ENCODE measurements around the gene AAMDC.
"Not testable (repeated sequence)": the region's sequence is repeated elsewhere in the genome, so short reads cannot be mapped to it uniquely, and the experiment has no call there.

The AAMDC gene

DNA sequence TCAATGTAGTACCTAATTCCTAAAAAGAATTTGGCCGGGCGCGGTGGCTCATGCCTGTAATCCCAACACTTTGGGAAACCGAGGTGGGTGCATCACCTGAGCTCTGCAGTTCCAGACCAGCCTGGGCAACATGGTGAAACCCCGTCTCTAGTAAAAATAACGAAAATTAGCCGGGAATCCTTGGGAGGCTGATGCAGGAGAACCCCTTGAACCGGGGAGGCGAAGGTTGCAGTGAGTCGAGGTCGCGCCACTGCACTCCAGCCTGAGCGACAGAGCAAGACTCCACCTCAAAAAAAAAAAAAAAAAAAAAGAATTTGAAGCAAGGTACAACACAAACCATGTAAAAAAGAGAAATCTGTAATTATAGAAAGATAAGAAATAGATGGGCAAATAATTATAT lies 1.2 kb downstream of the AAMDC start:
- not testable (repeated sequence) for H3K9ac ChIP-seq (ENCODE audit: low read length); H3K36me3 ChIP-seq (ENCODE audit: insufficient read depth, low read length); H3K9me3 ChIP-seq (ENCODE audit: low read length); H3K27me3 ChIP-seq (ENCODE audit: control insufficient read depth in 1 of 2, insufficient read depth in 2 of 2, low read length in 2 of 2)
- H3K4me3 ChIP-seq (ENCODE audit: low read depth in 1 of 2, low read length in 2 of 2) = peak overlapping the region in 1 of 2 donors; percentile 97
- peaks cover 17% of the 10 kb centered on the region for H3K4me1 ChIP-seq (ENCODE audit: insufficient read depth, low read length)
- peak overlapping the region; percentile 93 for H3K27ac ChIP-seq (ENCODE audit: low read depth, low read length)

GRCh38 chr11:77823775-77824174 lies 2.8 kb downstream of the AAMDC start:
- H3K4me3 ChIP-seq (ENCODE audit: low read depth in 1 of 2, low read length in 2 of 2) = no peak overlapping the region
- H3K36me3 ChIP-seq (ENCODE audit: insufficient read depth, low read length) = no peaks in the 10 kb centered on the region
- H3K27ac ChIP-seq (ENCODE audit: low read depth, low read length) = no peak overlapping the region
- H3K27me3 ChIP-seq (ENCODE audit: control insufficient read depth in 1 of 2, insufficient read depth in 2 of 2, low read length in 2 of 2) = no peaks in the 10 kb centered on the region
- peaks cover 15% of the 10 kb centered on the region for H3K4me1 ChIP-seq (ENCODE audit: insufficient read depth, low read length)
- H3K9me3 ChIP-seq (ENCODE audit: low read length) = no peaks in the 10 kb centered on the region
- H3K9ac ChIP-seq (ENCODE audit: low read length) = no peak overlapping the region

DNA sequence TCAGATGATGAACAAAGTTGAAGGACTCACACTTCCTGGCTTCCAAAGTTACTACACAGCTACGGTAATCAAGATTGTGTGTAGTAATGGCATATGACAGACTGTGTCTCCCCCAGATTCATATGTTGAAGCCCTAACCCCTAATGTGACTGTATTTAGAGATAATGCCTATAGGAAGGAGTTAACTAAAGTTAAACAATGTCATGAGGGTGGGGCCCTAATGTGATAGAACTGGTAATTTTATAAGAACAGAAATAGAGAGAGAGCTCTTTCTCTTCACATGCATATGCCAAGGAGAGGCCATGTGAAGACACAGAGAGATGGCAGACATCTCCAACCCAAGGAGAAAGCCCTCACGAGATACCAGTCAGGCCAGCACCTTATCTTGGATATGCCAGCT lies 8.0 kb downstream of the AAMDC start:
- H3K36me3 ChIP-seq (ENCODE audit: insufficient read depth, low read length) = no peaks in the 10 kb centered on the region
- peaks cover 7% of the 10 kb centered on the region for H3K4me1 ChIP-seq (ENCODE audit: insufficient read depth, low read length)
- H3K4me3 ChIP-seq (ENCODE audit: low read depth in 1 of 2, low read length in 2 of 2) = no peak overlapping the region
- H3K27me3 ChIP-seq (ENCODE audit: control insufficient read depth in 1 of 2, insufficient read depth in 2 of 2, low read length in 2 of 2) = no peaks in the 10 kb centered on the region
- no peak overlapping the region for H3K9ac ChIP-seq (ENCODE audit: low read length)
- H3K9me3 ChIP-seq (ENCODE audit: low read length) = no peaks in the 10 kb centered on the region
- no peak overlapping the region for H3K27ac ChIP-seq (ENCODE audit: low read depth, low read length)

DNA sequence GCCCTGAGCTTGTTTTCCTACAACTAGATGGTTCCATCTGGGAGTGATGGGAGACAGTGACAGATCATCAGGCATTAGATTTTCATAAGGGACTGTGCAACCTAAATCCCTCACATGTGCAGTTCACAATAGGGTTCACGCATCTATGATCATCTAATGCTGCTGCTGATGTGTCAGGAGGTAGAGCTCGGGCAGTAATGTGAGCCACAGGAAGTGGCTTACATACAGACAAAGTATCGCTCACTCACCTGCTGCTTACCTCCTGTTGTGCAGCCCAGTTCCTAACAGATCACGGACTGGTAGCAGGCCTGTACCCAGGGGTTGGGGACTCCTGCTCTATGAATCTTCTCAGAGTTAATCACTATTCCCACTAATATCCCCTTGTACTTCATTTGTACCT lies 12.4 kb downstream of the AAMDC start:
- H3K4me1 ChIP-seq (ENCODE audit: insufficient read depth, low read length) = no peaks in the 10 kb centered on the region
- H3K9ac ChIP-seq (ENCODE audit: low read length) = no peak overlapping the region
- H3K36me3 ChIP-seq (ENCODE audit: insufficient read depth, low read length) = no peaks in the 10 kb centered on the region
- no peaks in the 10 kb centered on the region for H3K9me3 ChIP-seq (ENCODE audit: low read length)
- no peaks in the 10 kb centered on the region for H3K27me3 ChIP-seq (ENCODE audit: control insufficient read depth in 1 of 2, insufficient read depth in 2 of 2, low read length in 2 of 2)
- no peak overlapping the region for H3K4me3 ChIP-seq (ENCODE audit: low read depth in 1 of 2, low read length in 2 of 2)
- no peak overlapping the region for H3K27ac ChIP-seq (ENCODE audit: low read depth, low read length)

DNA sequence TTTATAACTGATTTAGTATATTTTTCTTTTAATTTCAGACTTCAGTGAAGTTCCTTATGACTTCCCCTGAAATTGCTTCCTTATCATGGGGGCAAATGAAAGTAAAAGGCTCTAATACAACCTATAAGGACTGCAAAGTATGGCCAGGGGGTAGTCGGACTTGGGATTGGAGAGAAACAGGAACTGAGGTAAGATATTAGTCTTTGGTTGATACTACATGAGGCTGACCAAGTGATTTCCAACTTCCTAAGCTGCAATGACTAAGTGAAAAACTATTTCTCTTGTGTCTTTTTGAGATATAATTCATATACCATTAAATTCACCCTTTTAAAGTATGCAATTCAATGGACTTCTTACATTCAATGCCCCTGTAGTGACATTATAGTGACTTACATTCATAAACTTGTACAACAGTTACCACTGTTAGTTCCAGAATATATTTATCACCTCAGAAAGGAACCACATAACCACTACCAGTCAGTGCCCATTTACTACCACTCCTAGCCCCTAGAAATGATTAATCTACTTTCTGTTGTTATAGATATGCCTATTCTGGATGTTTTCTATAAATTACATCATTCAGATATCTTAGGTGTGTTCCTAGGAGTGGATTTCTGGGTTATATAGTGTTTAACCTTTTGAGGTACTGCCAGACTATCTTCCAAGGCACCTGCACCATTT lies 21.6 kb downstream of the AAMDC start:
- Histone ChIP-seq H3K36me3 (ENCODE audit: insufficient read depth, low read length) (peaks cover 24% of the 10 kb centered on the region), H3K9ac (ENCODE audit: low read length) (no peak overlapping the region), H3K4me1 (ENCODE audit: insufficient read depth, low read length) (no peaks in the 10 kb centered on the region), H3K27ac (ENCODE audit: low read depth, low read length) (no peak overlapping the region), H3K27me3 (ENCODE audit: control insufficient read depth in 1 of 2, insufficient read depth in 2 of 2, low read length in 2 of 2) (no peaks in the 10 kb centered on the region), H3K9me3 (ENCODE audit: low read length) (no peaks in the 10 kb centered on the region), H3K4me3 (ENCODE audit: low read depth in 1 of 2, low read length in 2 of 2) (no peak overlapping the region)

GRCh38 chr11:77843700-77844099 lies 22.8 kb downstream of the AAMDC start:
- H3K27me3 ChIP-seq (ENCODE audit: control insufficient read depth in 1 of 2, insufficient read depth in 2 of 2, low read length in 2 of 2); H3K4me1 ChIP-seq (ENCODE audit: insufficient read depth, low read length); H3K9ac ChIP-seq (ENCODE audit: low read length); H3K9me3 ChIP-seq (ENCODE audit: low read length); H3K27ac ChIP-seq (ENCODE audit: low read depth, low read length); H3K4me3 ChIP-seq (ENCODE audit: low read depth in 1 of 2, low read length in 2 of 2): not testable (repeated sequence)
- peaks cover 29% of the 10 kb centered on the region for H3K36me3 ChIP-seq (ENCODE audit: insufficient read depth, low read length)

DNA sequence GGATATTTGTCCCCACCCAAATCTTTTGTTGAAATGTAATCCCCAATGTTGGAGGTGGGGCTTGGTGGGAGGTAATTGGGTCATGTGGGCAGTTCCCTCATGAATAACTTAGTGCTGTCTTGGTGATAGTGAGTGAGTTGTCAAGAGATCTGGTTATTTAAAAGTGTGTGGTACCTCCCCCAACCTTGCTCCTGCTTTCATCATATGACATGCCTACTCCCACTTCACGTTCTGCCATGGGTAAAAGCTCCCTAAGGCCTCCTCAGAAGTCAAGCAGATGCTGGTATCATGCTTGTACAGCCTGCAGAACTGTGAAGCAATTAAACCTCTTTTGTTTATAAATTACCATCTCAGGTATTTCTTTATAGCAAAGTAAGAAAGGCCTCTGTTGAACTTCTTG lies 30.6 kb downstream of the AAMDC start:
- H3K9ac ChIP-seq (ENCODE audit: low read length) = no peak overlapping the region
- H3K4me3 ChIP-seq (ENCODE audit: low read depth in 1 of 2, low read length in 2 of 2) = no peak overlapping the region
- peaks cover 25% of the 10 kb centered on the region for H3K36me3 ChIP-seq (ENCODE audit: insufficient read depth, low read length)
- no peaks in the 10 kb centered on the region for H3K9me3 ChIP-seq (ENCODE audit: low read length)
- H3K27ac ChIP-seq (ENCODE audit: low read depth, low read length) = no peak overlapping the region
- H3K4me1 ChIP-seq (ENCODE audit: insufficient read depth, low read length) = no peaks in the 10 kb centered on the region
- H3K27me3 ChIP-seq (ENCODE audit: control insufficient read depth in 1 of 2, insufficient read depth in 2 of 2, low read length in 2 of 2) = no peaks in the 10 kb centered on the region

DNA sequence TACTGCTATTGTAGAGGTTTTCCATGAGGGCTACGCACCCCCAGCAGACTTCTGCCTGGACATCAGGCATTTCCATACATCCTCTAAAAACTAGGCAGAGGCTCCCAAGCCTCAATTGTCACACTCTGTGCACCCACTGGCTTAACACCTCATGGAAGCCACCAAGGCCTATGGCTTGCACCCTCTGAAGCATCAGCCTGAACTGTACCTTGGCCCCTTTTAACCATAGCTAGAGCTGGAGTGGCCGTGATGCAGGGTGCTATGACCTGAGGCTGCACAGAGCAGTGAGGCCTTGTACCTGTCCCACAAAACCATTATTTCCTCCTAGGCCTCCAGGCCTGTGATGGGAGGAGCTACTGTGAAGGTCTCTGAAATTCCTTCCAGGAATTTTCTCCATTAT lies 33.9 kb downstream of the AAMDC start:
- peaks cover 20% of the 10 kb centered on the region for H3K36me3 ChIP-seq (ENCODE audit: insufficient read depth, low read length)

DNA sequence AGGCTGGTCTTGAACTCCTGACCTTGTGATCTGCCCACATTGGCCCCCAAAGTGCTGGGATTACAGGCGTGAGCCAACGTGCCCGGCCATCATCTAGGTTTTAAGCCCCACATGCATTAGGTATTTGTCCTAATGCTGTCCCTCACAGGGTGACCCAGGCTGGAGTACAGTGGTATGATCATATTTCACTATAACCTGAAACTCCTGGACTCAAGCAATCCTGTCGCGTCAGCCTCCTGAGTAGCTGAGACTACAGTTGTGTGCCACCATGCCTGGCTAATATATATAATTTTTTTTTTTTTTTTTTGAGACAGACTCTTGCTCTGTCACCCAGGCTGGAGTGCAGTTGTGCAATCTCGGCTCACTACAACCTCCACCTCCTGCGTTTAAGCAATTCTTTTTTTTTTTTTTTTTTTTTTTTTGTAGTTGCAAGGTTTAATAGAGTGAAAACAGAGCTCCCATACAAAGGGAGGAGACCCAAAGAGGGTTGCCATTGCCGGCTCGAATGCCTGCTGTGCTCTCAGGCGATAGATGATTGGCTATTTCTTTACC lies 37.0 kb downstream of the AAMDC start:
- not testable (repeated sequence) for H3K9me3 ChIP-seq (ENCODE audit: low read length); H3K4me1 ChIP-seq (ENCODE audit: insufficient read depth, low read length); H3K9ac ChIP-seq (ENCODE audit: low read length); H3K27ac ChIP-seq (ENCODE audit: low read depth, low read length); H3K27me3 ChIP-seq (ENCODE audit: control insufficient read depth in 1 of 2, insufficient read depth in 2 of 2, low read length in 2 of 2); H3K4me3 ChIP-seq (ENCODE audit: low read depth in 1 of 2, low read length in 2 of 2)
- peaks cover 16% of the 10 kb centered on the region for H3K36me3 ChIP-seq (ENCODE audit: insufficient read depth, low read length)

More for the DNA sequence above, 33.9 kb downstream of the AAMDC start:
- no peak overlapping the region for H3K27ac ChIP-seq (ENCODE audit: low read depth, low read length)
- H3K9ac ChIP-seq (ENCODE audit: low read length) = no peak overlapping the region
- no peaks in the 10 kb centered on the region for H3K4me1 ChIP-seq (ENCODE audit: insufficient read depth, low read length)
- H3K27me3 ChIP-seq (ENCODE audit: control insufficient read depth in 1 of 2, insufficient read depth in 2 of 2, low read length in 2 of 2) = no peaks in the 10 kb centered on the region
- H3K9me3 ChIP-seq (ENCODE audit: low read length) = no peaks in the 10 kb centered on the region
- no peak overlapping the region for H3K4me3 ChIP-seq (ENCODE audit: low read depth in 1 of 2, low read length in 2 of 2)

GRCh38 chr11:77861444-77861843 lies 40.5 kb downstream of the AAMDC start:
- H3K27me3 ChIP-seq (ENCODE audit: control insufficient read depth in 1 of 2, insufficient read depth in 2 of 2, low read length in 2 of 2); H3K9me3 ChIP-seq (ENCODE audit: low read length); H3K9ac ChIP-seq (ENCODE audit: low read length); H3K4me1 ChIP-seq (ENCODE audit: insufficient read depth, low read length); H3K27ac ChIP-seq (ENCODE audit: low read depth, low read length); H3K36me3 ChIP-seq (ENCODE audit: insufficient read depth, low read length); H3K4me3 ChIP-seq (ENCODE audit: low read depth in 1 of 2, low read length in 2 of 2): not testable (repeated sequence)

DNA sequence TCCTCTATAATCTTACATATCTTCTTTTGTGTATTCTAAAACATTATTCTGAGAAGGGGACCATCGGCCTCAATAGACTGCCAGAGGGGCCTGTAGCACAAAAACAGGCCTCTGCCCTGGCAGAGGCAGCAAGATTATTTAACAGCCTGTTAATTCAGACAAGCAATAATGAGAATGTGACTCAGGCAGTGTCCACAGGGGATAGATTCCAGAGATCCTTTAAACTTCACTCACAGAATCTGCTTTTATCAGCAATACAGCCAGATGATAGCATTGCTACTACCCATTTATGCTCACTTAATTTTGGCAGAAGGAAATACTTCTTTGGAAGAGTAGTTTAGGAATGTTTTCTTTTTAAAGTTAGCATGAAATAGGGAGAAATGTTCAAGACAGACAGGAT lies 44.9 kb downstream of the AAMDC start:
- Histone ChIP-seq H3K27ac (ENCODE audit: low read depth, low read length) (no peak overlapping the region), H3K9me3 (ENCODE audit: low read length) (no peaks in the 10 kb centered on the region), H3K27me3 (ENCODE audit: control insufficient read depth in 1 of 2, insufficient read depth in 2 of 2, low read length in 2 of 2) (no peaks in the 10 kb centered on the region), H3K4me3 (ENCODE audit: low read depth in 1 of 2, low read length in 2 of 2) (no peak overlapping the region), H3K36me3 (ENCODE audit: insufficient read depth, low read length) (peaks cover 8% of the 10 kb centered on the region), H3K4me1 (ENCODE audit: insufficient read depth, low read length) (no peaks in the 10 kb centered on the region), H3K9ac (ENCODE audit: low read length) (no peak overlapping the region)

DNA sequence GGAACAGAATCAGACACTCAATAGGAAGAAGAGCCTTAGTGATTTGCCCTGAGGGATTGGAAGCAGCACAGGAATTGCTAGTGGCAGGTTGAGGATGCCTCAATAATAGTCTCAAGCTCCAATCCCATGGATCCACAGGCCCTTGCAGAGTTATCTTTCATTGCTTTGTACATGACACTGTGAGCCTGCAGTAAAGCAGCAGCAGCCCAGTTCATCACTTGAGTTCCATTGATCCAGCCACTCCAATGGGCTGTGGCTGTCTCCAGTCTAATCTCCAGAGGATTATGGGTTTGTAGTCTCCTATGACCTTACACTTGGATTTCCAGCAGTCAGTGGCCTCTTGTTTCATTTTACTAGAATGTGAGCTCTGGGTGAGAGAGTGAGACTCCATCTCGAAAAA lies 45.4 kb downstream of the AAMDC start:
- Histone ChIP-seq H3K27me3 (ENCODE audit: control insufficient read depth in 1 of 2, insufficient read depth in 2 of 2, low read length in 2 of 2) (no peaks in the 10 kb centered on the region), H3K27ac (ENCODE audit: low read depth, low read length) (no peak overlapping the region), H3K9me3 (ENCODE audit: low read length) (no peaks in the 10 kb centered on the region), H3K36me3 (ENCODE audit: insufficient read depth, low read length) (peaks cover 9% of the 10 kb centered on the region), H3K9ac (ENCODE audit: low read length) (no peak overlapping the region), H3K4me3 (ENCODE audit: low read depth in 1 of 2, low read length in 2 of 2) (no peak overlapping the region), H3K4me1 (ENCODE audit: insufficient read depth, low read length) (no peaks in the 10 kb centered on the region)

All from muscle layer of colon (tissue), 2 donors.